OCI-LY3 (cell line): ENCODE results near the gene OR5B21.

Experiments used
- H2AFZ ChIP-seq: fragments of 200-600, 300-600 bp; shearing (Covaris generic); 2 replicates; pipeline ENCODE4 v1.6.0; 2014; ENCODE audit warnings: antibody characterized with exemption, low read depth, low read length
- H3K27ac ChIP-seq: fragments of 200-600, 300-600 bp; sonication (generic); 2 replicates; pipeline ENCODE4 v1.5.1; 2014; ENCODE audit warnings: mild to moderate bottlenecking, low read length, moderate library complexity, mixed read lengths
- H3K27me3 ChIP-seq: fragments of 200-600, 300-600 bp; sonication (generic); 2 replicates; pipeline ENCODE4 v1.6.1; 2014; ENCODE audit warnings: low read depth, low read length, mixed read lengths
- H3K36me3 ChIP-seq: fragments of 200-600, 300-600 bp; sonication (generic); replicated peaks from 2 replicates; pipeline ENCODE3; 2014; ENCODE audit warnings: low read depth, low read length, mixed read lengths
- H3K4me1 ChIP-seq: fragments of 300-600, 200-600 bp; sonication (generic); 2 replicates; pipeline ENCODE4 v1.6.1; 2014; ENCODE audit warnings: low read length, mixed read lengths
- H3K4me2 ChIP-seq: fragments of 200-600, 300-600 bp; sonication (generic); 2 replicates; pipeline ENCODE4 v1.6.1; 2014; ENCODE audit warnings: low read length, mixed read lengths
- H3K4me3 ChIP-seq: fragments of 300-600, 200-600 bp; sonication (generic); 2 replicates; pipeline ENCODE4 v1.5.1; 2014; ENCODE audit warnings: antibody characterized with exemption, mild to moderate bottlenecking, low read length, moderate library complexity
- H3K79me2 ChIP-seq: fragments of 300-600, 200-600 bp; shearing (Covaris generic); 2 replicates; pipeline ENCODE4 v1.6.1; 2014; ENCODE audit warnings: mild to moderate bottlenecking, low read length, mixed read lengths
- H3K9ac ChIP-seq: fragments of 300-600, 200-600 bp; shearing (Covaris generic); 2 replicates; pipeline ENCODE4 v1.6.0; 2014; ENCODE audit warnings: mild to moderate bottlenecking, low read length, moderate library complexity
- H3K9me3 ChIP-seq: fragments of 200-600, 300-600 bp; shearing (Covaris generic); 2 replicates; pipeline ENCODE4 v1.6.1; 2014; ENCODE audit warnings: low read length, mixed read lengths; ENCODE audit not compliant: insufficient read depth
- H4K20me1 ChIP-seq: fragments of 200-600, 300-600 bp; sonication (generic); 2 replicates; pipeline ENCODE4 v1.6.1; 2016; ENCODE audit warnings: low read length, mixed read lengths; ENCODE audit not compliant: insufficient read depth
- EZH2phosphoT487 ChIP-seq: fragments of 200-600 bp; shearing (Covaris generic); IDR thresholded peaks from 2 replicates; pipeline ENCODE4 v1.6.1; 2018; ENCODE audit warnings: antibody characterized with exemption, mixed run types, low read depth
- TF ChIP-seq, protein P1 (sequence below): fragments of 200-600, 300-600 bp; sonication (generic); IDR thresholded peaks from 2 replicates; pipeline ENCODE4 v1.5.1; 2014; ENCODE audit warnings: antibody characterized with exemption, low read length, low read depth

OR5B21 gene

GRCh38 chr11:58497951-58498350, 10.0 kb downstream of the OR5B21 start:
- TF ChIP-seq, protein P1, sequence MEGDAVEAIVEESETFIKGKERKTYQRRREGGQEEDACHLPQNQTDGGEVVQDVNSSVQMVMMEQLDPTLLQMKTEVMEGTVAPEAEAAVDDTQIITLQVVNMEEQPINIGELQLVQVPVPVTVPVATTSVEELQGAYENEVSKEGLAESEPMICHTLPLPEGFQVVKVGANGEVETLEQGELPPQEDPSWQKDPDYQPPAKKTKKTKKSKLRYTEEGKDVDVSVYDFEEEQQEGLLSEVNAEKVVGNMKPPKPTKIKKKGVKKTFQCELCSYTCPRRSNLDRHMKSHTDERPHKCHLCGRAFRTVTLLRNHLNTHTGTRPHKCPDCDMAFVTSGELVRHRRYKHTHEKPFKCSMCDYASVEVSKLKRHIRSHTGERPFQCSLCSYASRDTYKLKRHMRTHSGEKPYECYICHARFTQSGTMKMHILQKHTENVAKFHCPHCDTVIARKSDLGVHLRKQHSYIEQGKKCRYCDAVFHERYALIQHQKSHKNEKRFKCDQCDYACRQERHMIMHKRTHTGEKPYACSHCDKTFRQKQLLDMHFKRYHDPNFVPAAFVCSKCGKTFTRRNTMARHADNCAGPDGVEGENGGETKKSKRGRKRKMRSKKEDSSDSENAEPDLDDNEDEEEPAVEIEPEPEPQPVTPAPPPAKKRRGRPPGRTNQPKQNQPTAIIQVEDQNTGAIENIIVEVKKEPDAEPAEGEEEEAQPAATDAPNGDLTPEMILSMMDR = no peak
- TF ChIP-seq EZH2phosphoT487 = no peak
- H3K36me3 ChIP-seq = no peaks in the 10 kb centered on the region
- H3K9me3 ChIP-seq = no peaks in the 10 kb centered on the region
- H3K79me2 ChIP-seq = no peaks in the 10 kb centered on the region
- no peak overlapping the region for H2AFZ ChIP-seq
- no peak overlapping the region for H3K27ac ChIP-seq
- H4K20me1 ChIP-seq = no peaks in the 10 kb centered on the region
- peaks cover 3% of the 10 kb centered on the region; the same call in 1 of the 2 replicates for H3K27me3 ChIP-seq
- no peak overlapping the region for H3K4me3 ChIP-seq
- peaks cover 2% of the 10 kb centered on the region for H3K4me1 ChIP-seq
- H3K9ac ChIP-seq = no peak overlapping the region
- H3K4me2 ChIP-seq = no peak overlapping the region

DNA sequence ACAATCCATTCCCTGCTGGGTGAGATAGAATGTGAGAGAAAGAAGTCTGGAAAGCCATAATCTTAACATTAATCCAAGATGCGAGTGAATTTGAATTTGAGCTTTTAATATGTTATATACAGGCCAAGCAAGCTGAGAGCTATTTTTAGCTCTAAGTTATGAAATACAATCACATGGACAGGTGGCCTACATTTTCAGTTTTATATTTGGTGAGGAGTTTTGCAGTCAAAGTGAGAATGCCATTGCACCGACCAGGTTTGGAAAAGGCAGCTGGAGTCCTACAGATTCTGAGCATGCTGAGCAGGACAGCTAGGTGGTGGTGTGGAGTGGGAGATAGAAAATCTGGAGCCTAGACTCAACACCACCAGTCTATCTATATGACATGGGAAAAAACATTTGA, 12.0 kb downstream of the OR5B21 start:
- H3K27me3 ChIP-seq = no peaks in the 10 kb centered on the region; the same call in 1 of the 2 replicates
- no peaks in the 10 kb centered on the region; the same call in 1 of the 2 replicates for H3K4me1 ChIP-seq
- no peaks in the 10 kb centered on the region for H3K79me2 ChIP-seq
- H3K4me2 ChIP-seq = no peak overlapping the region
- no peaks in the 10 kb centered on the region for H3K9me3 ChIP-seq
- no peak overlapping the region for H3K4me3 ChIP-seq
- no peak overlapping the region for H3K9ac ChIP-seq
- H4K20me1 ChIP-seq = no peaks in the 10 kb centered on the region
- TF ChIP-seq, protein P1 = no peak
- no peak for TF ChIP-seq EZH2phosphoT487
- no peak overlapping the region for H2AFZ ChIP-seq
- no peaks in the 10 kb centered on the region for H3K36me3 ChIP-seq
- H3K27ac ChIP-seq = no peak overlapping the region

DNA sequence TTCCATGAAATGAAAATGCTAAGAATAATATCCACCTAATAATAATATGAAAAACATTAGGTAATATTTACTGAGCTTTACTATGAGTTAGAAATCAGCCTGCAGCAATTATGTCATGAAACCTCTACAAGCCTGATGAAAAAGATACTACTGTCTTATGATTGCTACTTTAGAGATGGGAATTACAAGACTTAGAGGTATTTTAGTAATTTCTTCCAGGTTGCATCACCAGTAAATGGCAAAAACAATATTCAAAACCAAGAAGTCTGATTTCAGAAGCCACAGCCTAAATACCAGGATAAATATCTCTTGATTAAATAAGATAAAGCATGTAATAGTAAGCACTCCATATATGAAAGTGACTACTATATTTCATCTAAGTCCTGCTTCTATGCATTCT, 13.8 kb downstream of the OR5B21 start:
- TF ChIP-seq, protein P1 = no peak
- TF ChIP-seq EZH2phosphoT487 = no peak
- Histone ChIP-seq H3K9me3 (no peaks in the 10 kb centered on the region), H2AFZ (no peak overlapping the region), H3K9ac (no peak overlapping the region), H3K4me1 (no peaks in the 10 kb centered on the region; the same call in 1 of the 2 replicates), H4K20me1 (no peaks in the 10 kb centered on the region), H3K4me3 (no peak overlapping the region), H3K4me2 (no peak overlapping the region), H3K79me2 (no peaks in the 10 kb centered on the region), H3K27ac (no peak overlapping the region), H3K36me3 (no peaks in the 10 kb centered on the region), H3K27me3 (no peaks in the 10 kb centered on the region; the same call in 1 of the 2 replicates)

GRCh38 chr11:58493676-58494075, 14.2 kb downstream of the OR5B21 start:
- H3K4me2 ChIP-seq = no peak overlapping the region
- H2AFZ ChIP-seq = no peak overlapping the region
- no peaks in the 10 kb centered on the region for H4K20me1 ChIP-seq
- no peak for TF ChIP-seq EZH2phosphoT487
- TF ChIP-seq, protein P1 = no peak
- no peaks in the 10 kb centered on the region for H3K79me2 ChIP-seq
- no peak overlapping the region for H3K27ac ChIP-seq
- H3K9ac ChIP-seq = no peak overlapping the region
- no peaks in the 10 kb centered on the region for H3K36me3 ChIP-seq
- no peaks in the 10 kb centered on the region; the same call in 1 of the 2 replicates for H3K27me3 ChIP-seq
- H3K4me1 ChIP-seq = no peaks in the 10 kb centered on the region; the same call in 1 of the 2 replicates
- H3K9me3 ChIP-seq = no peaks in the 10 kb centered on the region
- no peak overlapping the region for H3K4me3 ChIP-seq
